Measurements from ENCODE around the gene HSPA4L.

HSPA4L gene

DNA sequence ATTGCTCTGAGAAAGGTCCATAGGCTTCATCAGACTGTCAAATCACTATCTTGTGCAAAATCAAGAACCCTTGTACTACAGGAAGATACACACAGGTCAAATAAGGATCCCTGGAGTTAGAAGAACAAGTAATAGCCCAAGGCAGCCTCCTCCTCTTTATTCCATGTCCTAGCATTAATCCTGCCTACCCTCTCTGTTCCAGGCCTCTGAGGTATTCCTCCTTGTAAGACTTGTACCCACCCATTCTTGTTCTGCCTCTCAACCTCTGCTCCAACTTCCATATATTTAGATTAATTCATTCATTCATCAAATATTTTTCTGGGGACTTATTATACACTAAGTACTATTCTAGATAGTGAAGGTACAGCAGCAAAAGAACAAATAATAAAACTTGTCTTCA is 88.2 kb downstream of the HSPA4L start:
- DNase-seq (ENCODE audit: low read depth), result no peak

DNA sequence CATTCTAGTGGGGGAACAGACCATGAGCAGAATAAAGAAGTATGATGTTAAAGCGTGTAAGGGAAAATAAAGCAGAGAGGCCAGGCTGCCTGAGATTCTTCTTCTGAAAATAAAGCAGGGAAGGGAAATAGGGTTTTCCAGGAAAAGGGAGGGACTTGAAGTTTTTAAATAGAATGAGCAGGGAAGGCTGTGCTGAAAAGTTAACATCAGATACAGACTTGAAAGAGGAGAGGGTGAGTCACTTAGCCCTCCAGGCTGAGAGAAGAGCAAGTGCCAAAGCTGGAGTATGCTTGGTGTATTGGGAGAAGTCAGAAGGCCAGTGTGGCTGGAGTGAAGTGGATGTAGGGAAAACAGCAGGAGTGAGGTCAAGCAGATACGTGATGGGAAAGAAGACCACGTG is 88.6 kb downstream of the HSPA4L start:
- DNase-seq (ENCODE audit: low read depth), result no peak

GRCh38 chr4:127875791-127876190 is 93.7 kb downstream of the HSPA4L start:
- DNase-seq (ENCODE audit: low read depth), result no peak

- DNase-seq (ENCODE audit: low read depth), result peak; percentile 89
Observed at GRCh38 chr4:127880763-127881562, 98.8 kb downstream of the HSPA4L start, which contains the start of gene PLK4. PLK4 (plus strand) TSS chr4:127880893; CDS start chr4:127881135, 242 bp downstream.

GRCh38 chr4:127881563-127881864 is 99.4 kb downstream of the HSPA4L start:
- no peak for DNase-seq (ENCODE audit: low read depth)

DNA sequence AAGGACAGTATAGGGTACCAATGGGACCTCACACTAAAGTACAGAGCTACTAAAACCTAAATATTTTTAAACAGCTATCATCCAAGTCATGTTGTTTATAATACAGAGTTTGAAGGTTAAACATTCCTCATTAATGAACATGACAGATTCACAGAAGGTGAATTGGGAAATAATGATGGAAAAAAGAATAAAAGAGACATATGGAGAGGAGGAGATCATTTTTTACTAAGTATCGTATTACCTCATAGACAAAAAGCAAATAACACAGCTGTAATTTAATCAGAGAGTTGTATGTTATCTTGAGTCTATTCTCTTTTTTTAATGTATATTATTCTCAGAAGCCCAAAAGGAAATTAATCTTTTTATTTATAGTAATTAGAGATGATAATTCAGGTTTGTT is 106.4 kb downstream of the HSPA4L start:
- DNase-seq (ENCODE audit: low read depth), result no peak

DNA sequence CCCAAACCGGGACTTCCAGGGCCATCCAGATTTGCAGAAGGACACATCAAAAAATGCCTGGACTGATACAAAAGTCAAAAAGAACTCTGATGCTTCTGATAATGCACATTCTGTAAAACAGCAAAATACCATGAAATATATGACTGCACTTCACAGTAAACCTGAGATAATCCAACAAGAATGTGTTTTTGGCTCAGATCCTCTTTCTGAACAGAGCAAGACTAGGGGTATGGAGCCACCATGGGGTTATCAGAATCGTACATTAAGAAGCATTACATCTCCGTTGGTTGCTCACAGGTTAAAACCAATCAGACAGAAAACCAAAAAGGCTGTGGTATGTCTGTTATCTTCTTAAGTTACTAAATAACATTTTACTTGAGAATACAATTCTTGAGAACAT is 107.8 kb downstream of the HSPA4L start:
- DNase-seq (ENCODE audit: low read depth), result no peak

All from activated T-helper 1 cell treated with Interleukin-2 at 50 U/mL for 16 hours (primary cell).